ENCODE results near the gene NEO1.

- TF ChIP-seq CTCF (IDR thresholded peaks at IDR 0.05 in 2 of 3, conservative IDR thresholded peaks at IDR 0.05 in 1 of 3; ENCODE audit: insufficient read depth in 2 of 3, low read depth in 1 of 3, low read length in 3 of 3): no peak
- no peak for TF ChIP-seq ZBTB40 (IDR thresholded peaks at IDR 0.05)
- no peak for TF ChIP-seq ZBTB40 (CRISPR knock-in tag; IDR thresholded peaks at IDR 0.05)
- no peak for TF ChIP-seq HDAC6 (IDR thresholded peaks at IDR 0.05; ENCODE audit: low read depth, low read length)
- TF ChIP-seq SUPT5H (IDR thresholded peaks at IDR 0.05): no peak
- TF ChIP-seq ATF1 (CRISPR knock-in tag; IDR thresholded peaks at IDR 0.05): no peak
- no peak for TF ChIP-seq ATF1 (tag; IDR thresholded peaks at IDR 0.05)
- no peak for TF ChIP-seq NRF1 (conservative IDR thresholded peaks at IDR 0.05 in 1 of 2, IDR thresholded peaks at IDR 0.05 in 1 of 2)
- TF ChIP-seq ZBTB2 (IDR thresholded peaks at IDR 0.05): no peak
- no peak for TF ChIP-seq MAX (CRISPR knock-in tag; IDR thresholded peaks at IDR 0.05)
- no peak for TF ChIP-seq ZNF274 (IDR thresholded peaks at IDR 0.05; ENCODE audit: borderline replicate concordance, low read depth, low read length)
Measured at GRCh38 chr15:73295630-73296286, 243.5 kb downstream of the NEO1 start.
